ENCODE data around the gene AIFM2.

- TF ChIP-seq CTCF (IDR thresholded peaks at IDR 0.05) (no peak), POLR2AphosphoS5 (IDR thresholded peaks at IDR 0.05) (no peak), POLR2A (IDR thresholded peaks at IDR 0.05) (no peak)
Observed at GRCh38 chr10:70121281-70121949, 11.2 kb downstream of the AIFM2 start.
